ENCODE data around the gene TNFRSF21.

Gene TNFRSF21

GRCh38 chr6:47237196-47237595, 72.5 kb downstream of the TNFRSF21 start:
- ATAC-seq (ENCODE audit: low read depth) (no peak), DNase-seq (ENCODE audit: low spot score) (no peak)
- Histone ChIP-seq H3K27ac (ENCODE audit: poor library complexity, severe bottlenecking) (peak overlapping the region; percentile 11), H3K9me3 (ENCODE audit: severe bottlenecking) (no peaks in the 10 kb centered on the region), H3K36me3 (ENCODE audit: low read depth) (peaks cover 54% of the 10 kb centered on the region), H3K4me1 (ENCODE audit: insufficient read depth, poor library complexity, severe bottlenecking) (peaks cover 25% of the 10 kb centered on the region), H3K4me3 (ENCODE audit: severe bottlenecking) (no peak overlapping the region), H3K27me3 (ENCODE audit: insufficient read depth, poor library complexity, severe bottlenecking) (no peaks in the 10 kb centered on the region)
- TF ChIP-seq CTCF (IDR thresholded peaks at IDR 0.05; ENCODE audit: poor library complexity, severe bottlenecking), result no peak

- no peak for DNase-seq (ENCODE audit: low spot score)
- TF ChIP-seq CTCF (IDR thresholded peaks at IDR 0.05; ENCODE audit: poor library complexity, severe bottlenecking), result no peak
- H3K4me3 ChIP-seq (ENCODE audit: severe bottlenecking), result no peak overlapping the region
- peaks cover 57% of the 10 kb centered on the region for H3K36me3 ChIP-seq (ENCODE audit: low read depth)
- no peaks in the 10 kb centered on the region for H3K27me3 ChIP-seq (ENCODE audit: insufficient read depth, poor library complexity, severe bottlenecking)
- no peak for ATAC-seq (ENCODE audit: low read depth)
- no peak overlapping the region for H3K27ac ChIP-seq (ENCODE audit: poor library complexity, severe bottlenecking)
- peaks cover 16% of the 10 kb centered on the region for H3K4me1 ChIP-seq (ENCODE audit: insufficient read depth, poor library complexity, severe bottlenecking)
- no peaks in the 10 kb centered on the region for H3K9me3 ChIP-seq (ENCODE audit: severe bottlenecking)
Measured at GRCh38 chr6:47235964-47236760, 73.5 kb downstream of the TNFRSF21 start.

GRCh38 chr6:47235421-47235820, 74.3 kb downstream of the TNFRSF21 start:
- Histone ChIP-seq H3K4me1 (ENCODE audit: insufficient read depth, poor library complexity, severe bottlenecking) (peaks cover 13% of the 10 kb centered on the region), H3K4me3 (ENCODE audit: severe bottlenecking) (no peak overlapping the region), H3K9me3 (ENCODE audit: severe bottlenecking) (no peaks in the 10 kb centered on the region), H3K27ac (ENCODE audit: poor library complexity, severe bottlenecking) (no peak overlapping the region), H3K36me3 (ENCODE audit: low read depth) (peaks cover 55% of the 10 kb centered on the region), H3K27me3 (ENCODE audit: insufficient read depth, poor library complexity, severe bottlenecking) (no peaks in the 10 kb centered on the region)
- no peak for ATAC-seq (ENCODE audit: low read depth)
- no peak for DNase-seq (ENCODE audit: low spot score)
- no peak for TF ChIP-seq CTCF (IDR thresholded peaks at IDR 0.05; ENCODE audit: poor library complexity, severe bottlenecking)

- no peak overlapping the region for H3K4me3 ChIP-seq (ENCODE audit: severe bottlenecking)
- H3K4me1 ChIP-seq (ENCODE audit: insufficient read depth, poor library complexity, severe bottlenecking), result peaks cover 13% of the 10 kb centered on the region
- H3K9me3 ChIP-seq (ENCODE audit: severe bottlenecking), result no peaks in the 10 kb centered on the region
- no peak for ATAC-seq (ENCODE audit: low read depth)
- no peak for TF ChIP-seq CTCF (IDR thresholded peaks at IDR 0.05; ENCODE audit: poor library complexity, severe bottlenecking)
- H3K27ac ChIP-seq (ENCODE audit: poor library complexity, severe bottlenecking), result no peak overlapping the region
- peaks cover 59% of the 10 kb centered on the region for H3K36me3 ChIP-seq (ENCODE audit: low read depth)
- H3K27me3 ChIP-seq (ENCODE audit: insufficient read depth, poor library complexity, severe bottlenecking), result no peaks in the 10 kb centered on the region
- no peak for DNase-seq (ENCODE audit: low spot score)
Measured at GRCh38 chr6:47234266-47234933, 75.3 kb downstream of the TNFRSF21 start.

GRCh38 chr6:47231151-47231550, 78.6 kb downstream of the TNFRSF21 start:
- Histone ChIP-seq H3K4me1 (ENCODE audit: insufficient read depth, poor library complexity, severe bottlenecking) (no peaks in the 10 kb centered on the region), H3K9me3 (ENCODE audit: severe bottlenecking) (no peaks in the 10 kb centered on the region), H3K27ac (ENCODE audit: poor library complexity, severe bottlenecking) (no peak overlapping the region), H3K27me3 (ENCODE audit: insufficient read depth, poor library complexity, severe bottlenecking) (no peaks in the 10 kb centered on the region), H3K4me3 (ENCODE audit: severe bottlenecking) (no peak overlapping the region), H3K36me3 (ENCODE audit: low read depth) (peaks cover 48% of the 10 kb centered on the region)
- ATAC-seq (ENCODE audit: low read depth), result no peak
- no peak for TF ChIP-seq CTCF (IDR thresholded peaks at IDR 0.05; ENCODE audit: poor library complexity, severe bottlenecking)
- DNase-seq (ENCODE audit: low spot score), result no peak

Data from RWPE2 (cell line).